Neutrophil (primary cell): ENCODE measurements around the gene NCOA5.
A peak's percentile ranks its signal among the peaks of the same experiment; 100 is the strongest.

Source experiments
- H3K27ac ChIP-seq: fragments of 200-600 bp; sonication (generic); 2 replicates; pipeline ENCODE4 v1.5.1; 2016; ENCODE audit warnings: mild to moderate bottlenecking, moderate library complexity
- H3K27me3 ChIP-seq: fragments of 200-600 bp; sonication (generic); 2 replicates; pipeline ENCODE4 v1.6.0; 2016; ENCODE audit warnings: mild to moderate bottlenecking
- H3K36me3 ChIP-seq: fragments of 200-600 bp; sonication (generic); 2 replicates; pipeline ENCODE4 v1.5.1; 2017
- H3K4me1 ChIP-seq, 2 experiments: fragments of 200-600 bp in 1 of 2; sonication (generic) in 1 of 2; 1 replicate in 1 of 2; 2 replicates in 1 of 2; pipeline versions ENCODE4 v1.5.1 to v1.6.1; 2013 to 2016; ENCODE audit warnings: low read depth in 1 of 2, low read length in 1 of 2, mild to moderate bottlenecking in 1 of 2, moderate library complexity in 1 of 2; ENCODE audit not compliant: control insufficient read depth in 1 of 2, insufficient read depth in 1 of 2
- H3K4me3 ChIP-seq, 2 experiments: fragments of 200-600 bp in 1 of 2; sonication (generic) in 1 of 2; 1 replicate in 1 of 2; 2 replicates in 1 of 2; pipeline ENCODE4 v1.5.1; 2013 to 2016; ENCODE audit warnings: low read depth in 1 of 2, low read length in 1 of 2, mild to moderate bottlenecking in 1 of 2, moderate library complexity in 1 of 2
- H3K9me3 ChIP-seq: fragments of 200-600 bp; sonication (generic); 2 replicates; pipeline ENCODE4 v1.5.1; 2016
- CTCF ChIP-seq: fragments of 200-600 bp; sonication (generic); IDR thresholded peaks from 2 replicates; pipeline ENCODE4 v1.5.1; 2016; ENCODE audit warnings: antibody characterized with exemption

Gene NCOA5

GRCh38 chr20:46133886-46134654 lies 44.3 kb upstream of the NCOA5 start:
- H3K27me3 ChIP-seq: peaks cover 69% of the 10 kb centered on the region
- H3K27ac ChIP-seq: no peak overlapping the region
- no peaks in the 10 kb centered on the region for H3K9me3 ChIP-seq
- TF ChIP-seq CTCF: no peak
- H3K4me3 ChIP-seq: no peak overlapping the region
- H3K4me1 ChIP-seq: no peaks in the 10 kb centered on the region
- H3K36me3 ChIP-seq: no peaks in the 10 kb centered on the region

- Histone ChIP-seq H3K36me3 (no peaks in the 10 kb centered on the region), H3K4me3 (no peak overlapping the region), H3K27ac (no peak overlapping the region), H3K4me1 (no peaks in the 10 kb centered on the region), H3K9me3 (no peaks in the 10 kb centered on the region), H3K27me3 (peaks cover 63% of the 10 kb centered on the region)
- peak; percentile 68 for TF ChIP-seq CTCF
Observed at GRCh38 chr20:46132705-46133120, 43.0 kb upstream of the NCOA5 start.

GRCh38 chr20:46131396-46131795 lies 41.6 kb upstream of the NCOA5 start:
- H3K27ac ChIP-seq: no peak overlapping the region
- no peaks in the 10 kb centered on the region for H3K36me3 ChIP-seq
- H3K9me3 ChIP-seq: no peaks in the 10 kb centered on the region
- H3K4me1 ChIP-seq: no peaks in the 10 kb centered on the region
- no peak overlapping the region for H3K4me3 ChIP-seq
- TF ChIP-seq CTCF: no peak
- peaks cover 56% of the 10 kb centered on the region for H3K27me3 ChIP-seq

- Histone ChIP-seq H3K9me3 (no peaks in the 10 kb centered on the region), H3K36me3 (no peaks in the 10 kb centered on the region), H3K27ac (no peak overlapping the region), H3K4me1 (no peaks in the 10 kb centered on the region), H3K27me3 (peaks cover 54% of the 10 kb centered on the region), H3K4me3 (no peak overlapping the region)
- TF ChIP-seq CTCF: no peak
Observed at GRCh38 chr20:46130534-46130933, 40.8 kb upstream of the NCOA5 start.

GRCh38 chr20:46129955-46130481 lies 40.3 kb upstream of the NCOA5 start:
- no peak overlapping the region for H3K27ac ChIP-seq
- no peaks in the 10 kb centered on the region for H3K4me1 ChIP-seq
- no peak for TF ChIP-seq CTCF
- no peaks in the 10 kb centered on the region for H3K36me3 ChIP-seq
- no peak overlapping the region for H3K4me3 ChIP-seq
- no peaks in the 10 kb centered on the region for H3K9me3 ChIP-seq
- H3K27me3 ChIP-seq: peaks cover 54% of the 10 kb centered on the region
